Measurements from ENCODE around the gene PROCR. TPM values are rescaled to one million over a fixed set of nuclear protein-coding genes. Genes with fewer than 3 reads are reported as not detected.
"Not testable (repeated sequence)": the region's sequence is repeated elsewhere in the genome, so short reads cannot be mapped to it uniquely, and the experiment has no call there.

The PROCR gene
- total RNA-seq, 4 donors from 2014 or later, result 18.3 to 74.7 (median 38.1) TPM

DNA sequence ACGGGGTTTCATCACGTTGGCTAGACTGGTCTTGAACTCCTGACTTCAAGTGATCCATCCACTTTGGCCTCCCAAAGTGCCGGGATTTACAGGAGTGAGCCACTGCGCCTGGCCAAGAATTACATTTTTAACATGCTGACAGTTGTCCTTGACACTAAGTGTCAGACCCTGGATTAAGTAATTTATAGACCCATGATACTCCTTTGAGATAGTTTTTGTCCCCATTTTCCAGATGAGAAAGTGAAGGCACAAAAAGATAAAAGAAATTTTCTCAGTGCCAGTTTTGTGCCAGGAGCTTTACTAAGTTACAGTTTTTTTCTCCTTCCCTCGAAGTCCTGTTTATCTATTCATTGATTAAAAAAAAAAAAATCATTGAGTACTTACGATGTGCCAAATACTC is 14.9 kb upstream of the PROCR start:
- Histone ChIP-seq H3K9me3 (no peaks in the 10 kb centered on the region), H3K27me3 (no peaks in the 10 kb centered on the region), H3K27ac (replicated peaks in 1 of 4) (no peak overlapping the region), H3K36me3 (no peaks in the 10 kb centered on the region), H3K4me1 (no peaks in the 10 kb centered on the region), H3K4me3 (no peak overlapping the region)
- 89% methylated on average over 6 of the region's 6 CpGs for WGBS
- intact Hi-C loops (cut with DNase I), result no loop called here
- no peak for DNase-seq (ENCODE audit: extremely low spot score)
- TF ChIP-seq, protein P1, sequence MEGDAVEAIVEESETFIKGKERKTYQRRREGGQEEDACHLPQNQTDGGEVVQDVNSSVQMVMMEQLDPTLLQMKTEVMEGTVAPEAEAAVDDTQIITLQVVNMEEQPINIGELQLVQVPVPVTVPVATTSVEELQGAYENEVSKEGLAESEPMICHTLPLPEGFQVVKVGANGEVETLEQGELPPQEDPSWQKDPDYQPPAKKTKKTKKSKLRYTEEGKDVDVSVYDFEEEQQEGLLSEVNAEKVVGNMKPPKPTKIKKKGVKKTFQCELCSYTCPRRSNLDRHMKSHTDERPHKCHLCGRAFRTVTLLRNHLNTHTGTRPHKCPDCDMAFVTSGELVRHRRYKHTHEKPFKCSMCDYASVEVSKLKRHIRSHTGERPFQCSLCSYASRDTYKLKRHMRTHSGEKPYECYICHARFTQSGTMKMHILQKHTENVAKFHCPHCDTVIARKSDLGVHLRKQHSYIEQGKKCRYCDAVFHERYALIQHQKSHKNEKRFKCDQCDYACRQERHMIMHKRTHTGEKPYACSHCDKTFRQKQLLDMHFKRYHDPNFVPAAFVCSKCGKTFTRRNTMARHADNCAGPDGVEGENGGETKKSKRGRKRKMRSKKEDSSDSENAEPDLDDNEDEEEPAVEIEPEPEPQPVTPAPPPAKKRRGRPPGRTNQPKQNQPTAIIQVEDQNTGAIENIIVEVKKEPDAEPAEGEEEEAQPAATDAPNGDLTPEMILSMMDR (IDR thresholded peaks at IDR 0.05), result no peak
- TF ChIP-seq POLR2AphosphoS5 (IDR thresholded peaks at IDR 0.05) (no peak), POLR2A (IDR thresholded peaks at IDR 0.05; ENCODE audit: low read depth) (no peak), EP300 (IDR thresholded peaks at IDR 0.05) (no peak)

- intact Hi-C loops (cut with DNase I); H3K27me3 ChIP-seq; H3K36me3 ChIP-seq; H3K4me1 ChIP-seq; H3K4me3 ChIP-seq; H3K9me3 ChIP-seq; H3K27ac ChIP-seq (replicated peaks in 1 of 4); DNase-seq (ENCODE audit: extremely low spot score): not testable (repeated sequence)
- 99% methylated on average over 5 of the region's 5 CpGs for WGBS
These were observed 11.5 kb upstream of the PROCR start for GRCh38 chr20:35160341-35160740.

DNA sequence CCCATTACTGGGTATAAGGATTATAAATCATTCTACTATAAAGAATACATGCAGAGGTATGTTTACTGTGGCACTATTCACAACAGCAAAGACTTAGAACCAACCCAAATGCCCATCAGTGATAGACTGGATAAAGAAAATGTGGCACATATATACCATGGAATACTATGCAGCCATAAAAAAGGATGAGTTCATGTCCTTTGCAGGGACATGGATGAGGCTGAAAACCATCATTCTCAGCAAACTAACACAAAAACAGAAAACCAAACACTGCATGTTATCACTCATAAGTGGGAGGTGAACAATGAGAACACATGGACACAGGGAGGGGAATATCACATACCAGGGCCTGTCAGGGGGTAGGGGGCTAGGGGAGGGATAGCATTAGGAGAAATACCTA is 7.3 kb upstream of the PROCR start:
- intact Hi-C loops (cut with DNase I); H3K4me3 ChIP-seq; DNase-seq (ENCODE audit: extremely low spot score); H3K9me3 ChIP-seq; H3K36me3 ChIP-seq; H3K27me3 ChIP-seq; H3K27ac ChIP-seq (replicated peaks in 1 of 4): not testable (repeated sequence)
- peaks cover 7 to 15% (median 14%) of the 10 kb centered on the region in 4 donors for H3K4me1 ChIP-seq

DNA sequence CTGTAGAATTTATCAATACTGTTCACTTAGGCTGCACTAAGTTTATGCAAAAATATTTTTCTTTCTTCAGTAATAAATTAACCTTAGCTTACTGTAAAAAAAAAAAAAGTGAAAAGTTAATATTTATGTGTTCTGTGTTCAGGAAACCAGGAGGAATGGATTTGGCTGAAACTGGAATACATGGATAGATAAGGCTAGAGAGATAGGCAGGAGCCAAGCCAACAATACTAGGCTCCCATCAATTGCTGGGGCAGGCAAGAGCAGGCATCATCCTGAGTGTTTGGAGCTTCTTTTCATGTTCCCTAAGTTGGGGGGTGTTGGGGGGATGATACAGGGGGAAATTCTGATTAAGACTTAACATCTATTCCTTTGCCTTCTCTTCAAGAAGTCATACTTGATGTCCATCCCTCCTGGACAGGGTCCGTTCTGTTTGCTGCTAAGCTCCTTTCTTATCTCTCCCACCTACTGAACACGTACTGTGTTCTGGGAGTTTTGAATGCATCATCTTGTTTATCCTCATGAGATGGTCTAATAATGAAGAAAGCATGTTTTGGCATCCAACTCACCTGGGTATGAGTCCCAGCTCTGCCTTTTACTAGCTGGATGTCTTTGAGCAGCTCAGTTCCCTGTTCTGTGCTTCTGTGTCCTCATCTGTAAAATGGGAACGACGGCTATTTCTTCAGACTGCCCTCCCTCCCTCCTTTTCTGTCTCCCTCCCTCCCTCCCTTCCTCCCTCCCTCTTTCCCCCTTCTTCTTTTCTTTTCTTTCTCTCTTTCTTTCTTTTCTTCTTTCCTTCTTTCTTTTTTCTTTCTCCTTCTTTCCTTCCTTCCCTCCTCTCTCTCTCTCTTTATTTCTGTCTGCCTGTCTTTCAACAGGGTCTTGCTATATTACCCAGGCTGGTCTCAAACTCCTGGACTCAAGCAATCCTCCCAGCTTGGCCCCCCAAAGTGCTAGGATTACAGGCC is 6.4 kb upstream of the PROCR start:
- Histone ChIP-seq H3K27ac (replicated peaks in 1 of 4) (peak overlapping the region in 1 of 4 donors; percentile 34), H3K9me3 (no peaks in the 10 kb centered on the region), H3K27me3 (no peaks in the 10 kb centered on the region), H3K36me3 (no peaks in the 10 kb centered on the region), H3K4me1 (peaks cover 7 to 15% (median 14%) of the 10 kb centered on the region in 4 donors), H3K4me3 (no peak overlapping the region)
- TF ChIP-seq EP300 (IDR thresholded peaks at IDR 0.05) (no peak), POLR2AphosphoS5 (IDR thresholded peaks at IDR 0.05) (no peak), POLR2A (IDR thresholded peaks at IDR 0.05; ENCODE audit: low read depth) (no peak)
- TF ChIP-seq, protein P1 (IDR thresholded peaks at IDR 0.05), result no peak
- intact Hi-C loops (cut with DNase I), result no loop called here
- no peak for DNase-seq (ENCODE audit: extremely low spot score)
- WGBS, result 88% methylated on average over 4 of the region's 4 CpGs

GRCh38 chr20:35166242-35166830 is 5.5 kb upstream of the PROCR start:
- no peaks in the 10 kb centered on the region for H3K27me3 ChIP-seq
- H3K4me1 ChIP-seq, result peaks cover 8 to 20% (median 17%) of the 10 kb centered on the region in 4 donors
- H3K9me3 ChIP-seq, result no peaks in the 10 kb centered on the region
- TF ChIP-seq POLR2AphosphoS5 (IDR thresholded peaks at IDR 0.05) (peak; percentile 36 to 44), EP300 (IDR thresholded peaks at IDR 0.05) (no peak)
- H3K27ac ChIP-seq (replicated peaks in 1 of 4), result peak overlapping the region in 1 of 4 donors; percentile 34
- DNase-seq (ENCODE audit: extremely low spot score), result no peak
- WGBS, result 23% methylated on average over 4 of the region's 5 CpGs
- intact Hi-C loops (cut with DNase I), result no loop called here
- no peak overlapping the region for H3K4me3 ChIP-seq
- no peaks in the 10 kb centered on the region for H3K36me3 ChIP-seq

GRCh38 chr20:35167787-35168186 is 4.1 kb upstream of the PROCR start:
- Histone ChIP-seq H3K36me3 (no peaks in the 10 kb centered on the region), H3K27ac (replicated peaks in 1 of 4) (no peak overlapping the region), H3K9me3 (no peaks in the 10 kb centered on the region), H3K27me3 (no peaks in the 10 kb centered on the region), H3K4me3 (no peak overlapping the region), H3K4me1 (peaks cover 20 to 34% (median 27%) of the 10 kb centered on the region in 4 donors)
- WGBS, result 93% methylated on average over 1 of the region's 1 CpG
- intact Hi-C loops (cut with DNase I), result no loop called here
- DNase-seq (ENCODE audit: extremely low spot score), result no peak
- no peak for TF ChIP-seq POLR2AphosphoS5 (IDR thresholded peaks at IDR 0.05)
- no peak for TF ChIP-seq POLR2A (IDR thresholded peaks at IDR 0.05; ENCODE audit: low read depth)
- TF ChIP-seq EP300 (IDR thresholded peaks at IDR 0.05), result no peak
- TF ChIP-seq, protein P1 (IDR thresholded peaks at IDR 0.05), result no peak

- H3K4me1 ChIP-seq, result peaks cover 20 to 39% (median 30%) of the 10 kb centered on the region in 4 donors
- H3K9me3 ChIP-seq; DNase-seq (ENCODE audit: extremely low spot score); H3K27ac ChIP-seq (replicated peaks in 1 of 4); H3K4me3 ChIP-seq; H3K36me3 ChIP-seq; intact Hi-C loops (cut with DNase I); H3K27me3 ChIP-seq: not testable (repeated sequence)
- WGBS, result 84% methylated on average over 4 of the region's 4 CpGs
These were observed 3.0 kb upstream of the PROCR start for GRCh38 chr20:35168701-35169409.

Measured in esophagus muscularis mucosa (tissue), 4 donors.